ENCODE measurements around the gene GOLT1B. TPM values are rescaled to one million over a fixed set of nuclear protein-coding genes. Genes with fewer than 3 reads are reported as not detected.

Gene GOLT1B
- total and polyA plus RNA-seq, 8 donors = 10.5 to 25.5 (median 16.5) TPM

DNA sequence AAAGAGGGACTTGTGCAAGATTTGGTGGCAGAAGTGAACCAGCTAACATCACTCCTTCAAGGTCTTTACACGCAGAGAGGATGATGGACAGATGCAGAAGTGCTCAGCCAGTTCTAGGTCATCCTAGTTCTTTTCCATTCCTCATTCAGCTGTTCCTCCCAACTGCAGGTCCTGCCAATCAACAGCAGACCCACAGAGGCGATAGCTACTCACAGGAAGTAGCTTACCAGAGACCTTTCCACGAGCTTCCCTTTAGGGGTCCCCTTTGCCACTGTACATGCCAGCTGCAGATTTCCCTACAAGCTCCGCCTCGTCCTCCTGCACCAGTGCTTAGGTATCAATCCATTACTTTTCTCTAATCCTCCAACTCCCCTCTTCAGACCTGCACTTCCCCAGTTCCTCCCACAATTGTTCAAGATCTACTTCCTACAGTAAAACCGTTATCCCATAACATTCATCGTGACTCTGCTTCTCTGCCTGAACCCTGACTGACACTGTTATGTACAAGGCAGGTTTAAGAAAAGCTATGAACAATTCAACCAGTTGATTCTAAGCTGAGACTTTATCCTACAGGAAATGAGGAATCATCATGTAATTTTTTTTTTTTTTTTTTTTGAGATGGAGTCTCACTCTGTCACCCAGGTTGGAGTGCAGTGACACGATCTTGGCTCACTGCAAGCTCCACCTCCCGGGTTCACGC lies 22.7 kb upstream of the GOLT1B start:
- 88% methylated on average over 10 of the region's 10 CpGs for WGBS, 2 donors
- DNase-seq (no peak), FAIRE-seq (no peak)

DNA sequence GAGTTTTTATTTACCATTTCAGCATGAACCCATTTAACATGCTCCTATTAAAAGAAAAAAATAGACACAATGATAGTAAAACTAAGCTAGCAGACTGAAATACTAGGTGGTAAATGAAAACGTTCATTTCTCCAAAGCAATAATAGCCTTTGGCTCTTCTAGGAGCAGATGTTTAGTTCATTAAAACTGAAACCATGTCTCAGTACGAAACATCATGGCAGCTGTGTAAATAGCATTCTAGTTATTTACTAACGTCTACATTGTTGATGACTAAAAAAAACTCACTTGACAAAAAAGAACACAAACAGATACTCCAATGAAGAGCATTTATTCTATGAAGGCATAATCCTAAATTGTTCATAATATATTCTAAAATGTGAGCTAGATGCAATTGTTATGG lies 18.1 kb upstream of the GOLT1B start:
- H3K4me1 ChIP-seq = no peaks in the 10 kb centered on the region
- WGBS, 2 donors = 50 to 64% methylated on average over 3 of the region's 3 CpGs
- no peak overlapping the region for H3K27ac ChIP-seq
- ATAC-seq = no peak
- H3K9me3 ChIP-seq = no peaks in the 10 kb centered on the region
- peaks cover 0 to 4% (median 0%) of the 10 kb centered on the region in 3 donors for H3K36me3 ChIP-seq
- no peak for DNase-seq
- H3K27me3 ChIP-seq = no peaks in the 10 kb centered on the region
- TF ChIP-seq CTCF (IDR thresholded peaks at IDR 0.05) = no peak
- H3K4me3 ChIP-seq = no peak overlapping the region
- intact Hi-C loops (cut with DNase I) = no loop called here
- no peak for FAIRE-seq

More for the DNA sequence above, 22.7 kb upstream of the GOLT1B start:
- H3K4me1 ChIP-seq = peaks cover 9 to 14% (median 10%) of the 10 kb centered on the region in 3 donors
- no peak for TF ChIP-seq CTCF (IDR thresholded peaks at IDR 0.05)
- intact Hi-C loops (cut with DNase I) = no loop called here
- peaks cover 0 to 4% (median 0%) of the 10 kb centered on the region in 3 donors for H3K36me3 ChIP-seq
- no peaks in the 10 kb centered on the region for H3K27me3 ChIP-seq
- no peak overlapping the region for H3K27ac ChIP-seq
- H3K4me3 ChIP-seq = no peak overlapping the region
- H3K9me3 ChIP-seq = no peaks in the 10 kb centered on the region
- ATAC-seq = no peak

GRCh38 chr12:21485998-21486397 lies 15.6 kb upstream of the GOLT1B start:
- DNase-seq = no peak
- TF ChIP-seq CTCF (IDR thresholded peaks at IDR 0.05) = no peak
- intact Hi-C loops (cut with DNase I) = no loop called here
- no peak for ATAC-seq
- peak; percentile 9 for FAIRE-seq
- no peaks in the 10 kb centered on the region for H3K9me3 ChIP-seq
- no peak overlapping the region for H3K4me3 ChIP-seq
- peaks cover 0 to 4% (median 0%) of the 10 kb centered on the region in 3 donors for H3K36me3 ChIP-seq
- no peaks in the 10 kb centered on the region for H3K4me1 ChIP-seq
- no peaks in the 10 kb centered on the region for H3K27me3 ChIP-seq
- H3K27ac ChIP-seq = no peak overlapping the region

GRCh38 chr12:21499765-21500164 lies 1.8 kb upstream of the GOLT1B start:
- Histone ChIP-seq H3K9me3 (no peaks in the 10 kb centered on the region), H3K36me3 (peaks cover 0 to 8% (median 7%) of the 10 kb centered on the region in 3 donors), H3K27me3 (no peaks in the 10 kb centered on the region), H3K4me3 (no peak overlapping the region), H3K27ac (no peak overlapping the region), H3K4me1 (peaks cover 6 to 33% (median 26%) of the 10 kb centered on the region in 3 donors)
- ATAC-seq (no peak), DNase-seq (no peak), FAIRE-seq (no peak)
- WGBS, 2 donors = 50 to 61% methylated on average over 2 of the region's 2 CpGs
- intact Hi-C loops (cut with DNase I) = no loop called here
- no peak for TF ChIP-seq CTCF (IDR thresholded peaks at IDR 0.05)

DNA sequence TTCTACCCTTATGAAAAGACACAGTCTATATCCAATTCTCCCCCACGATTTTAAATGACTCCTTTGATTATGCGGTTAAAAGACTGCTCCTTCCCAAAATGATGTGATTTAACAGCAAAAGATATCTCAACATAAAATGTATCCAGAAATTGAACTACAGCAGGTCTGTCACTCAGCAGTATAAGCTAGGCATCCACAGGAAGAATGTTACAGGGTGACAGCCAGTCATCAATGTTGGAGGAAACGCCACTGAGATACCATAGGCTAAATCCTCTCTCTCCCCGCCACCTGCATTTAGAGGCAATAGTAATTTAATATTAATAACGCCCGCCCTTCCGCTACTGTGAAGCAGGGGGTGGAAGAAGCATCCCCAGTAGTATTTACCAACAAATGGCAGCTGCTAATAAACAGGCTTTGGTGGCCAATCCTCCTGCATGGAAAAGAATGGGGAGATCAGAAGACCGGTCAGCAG lies 767 bp upstream of the GOLT1B start:
- H3K4me1 ChIP-seq = peaks cover 6 to 39% (median 28%) of the 10 kb centered on the region in 3 donors
- H3K36me3 ChIP-seq = peaks cover 0 to 8% (median 7%) of the 10 kb centered on the region in 3 donors
- peak overlapping the region in 3 of 4 donors; percentile 81 to 91 (median 85) for H3K27ac ChIP-seq
- FAIRE-seq (no peak), DNase-seq (no peak), ATAC-seq (no peak)
- TF ChIP-seq CTCF (IDR thresholded peaks at IDR 0.05) = no peak
- WGBS, 2 donors = 5 to 7% methylated on average over 8 of the region's 8 CpGs
- intact Hi-C loops (cut with DNase I) = no loop called here
- no peaks in the 10 kb centered on the region for H3K9me3 ChIP-seq
- peak overlapping the region; percentile 77 to 99 (median 84) for H3K4me3 ChIP-seq
- H3K27me3 ChIP-seq = no peaks in the 10 kb centered on the region

Data from pancreas (tissue), 10 donors.